OCI-LY7 (cell line): ENCODE data around the gene EPHB1.

Source experiments
- CTCF ChIP-seq: fragments of 200-600 bp; sonication (generic); conservative IDR thresholded peaks from 2 replicates; pipeline ENCODE4 v1.5.1; 2014; ENCODE audit warnings: mild to moderate bottlenecking, antibody characterized with exemption, low read length, moderate library complexity, mixed read lengths
- EZH2phosphoT487 ChIP-seq: fragments of 200-600 bp; sonication (generic); IDR thresholded peaks from 2 replicates; pipeline ENCODE4 v1.6.1; 2018; ENCODE audit warnings: low read depth, borderline replicate concordance, mild to moderate bottlenecking, mixed run types, antibody characterized with exemption, low read length, moderate library complexity, mixed read lengths

- TF ChIP-seq CTCF (no peak), EZH2phosphoT487 (no peak)
Measured at GRCh38 chr3:135012101-135012500, 217.0 kb downstream of the EPHB1 start.
